Measurements from ENCODE around the gene MUC2. TPM values are rescaled to one million over a fixed set of nuclear protein-coding genes. Genes with fewer than 3 reads are reported as not detected.
A peak's percentile ranks its signal among the peaks of the same experiment; 100 is the strongest.

MUC2 gene
- not detected for total RNA-seq
- long read RNA-seq: 0 reads

DNA sequence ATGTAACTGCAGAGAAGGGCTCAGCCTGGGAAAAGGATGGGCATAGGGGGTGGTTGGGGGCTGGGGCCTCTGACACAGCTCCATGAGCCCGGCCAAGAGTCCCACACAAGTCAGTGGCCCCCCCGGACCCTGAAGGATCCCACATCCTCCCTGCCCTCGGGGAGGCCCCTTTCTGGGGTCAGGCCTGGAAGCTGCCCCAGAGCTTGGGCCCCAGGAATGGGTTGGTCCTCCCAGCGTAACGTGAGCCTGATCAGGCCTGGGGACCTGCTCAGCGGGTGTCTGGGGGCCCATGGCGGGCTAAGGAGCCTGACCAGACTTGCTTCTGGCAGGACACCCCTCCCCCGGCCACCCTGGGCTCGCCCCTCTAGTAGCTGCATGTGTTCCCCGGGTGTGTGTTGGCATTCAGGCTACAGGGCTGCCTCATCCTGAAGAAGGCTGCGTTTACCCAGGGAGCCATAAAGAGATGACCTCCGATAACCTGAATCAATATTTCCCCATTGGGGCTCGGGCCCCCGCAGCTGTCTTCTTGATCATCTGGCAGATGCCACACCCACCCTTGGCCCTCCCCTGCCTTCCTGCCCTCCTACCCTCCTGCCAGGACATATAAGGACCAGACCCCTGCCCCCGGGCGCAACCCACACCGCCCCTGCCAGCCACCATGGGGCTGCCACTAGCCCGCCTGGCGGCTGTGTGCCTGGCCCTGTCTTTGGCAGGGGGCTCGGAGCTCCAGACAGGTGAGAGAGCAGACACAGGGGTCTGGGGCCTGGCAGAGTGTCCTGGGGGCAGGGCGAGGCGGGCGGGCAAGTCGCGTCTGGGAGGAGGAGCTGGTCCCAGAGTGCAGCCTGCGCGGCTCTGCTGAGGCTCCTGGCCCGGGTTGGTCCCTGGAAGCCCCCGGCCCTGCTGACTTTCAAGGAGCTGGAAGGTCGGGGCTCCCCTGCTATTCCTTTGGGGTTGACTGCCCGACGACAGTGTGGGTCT is at the start of gene MUC2:
MUC2 (plus strand) TSS at position 631 of the 978 bp plus-strand sequence.
- Histone ChIP-seq H3K9me3 (no peaks in the 10 kb centered on the region), H3K4me1 (peaks cover 17% of the 10 kb centered on the region), H3K27me3 (no peaks in the 10 kb centered on the region), H3K4me3 (no peak within 1 kb of the TSS), H3K36me3 (no peaks in the 10 kb centered on the region), H3K27ac (no peak within 1 kb of the TSS)
- no peak for ATAC-seq
- TF ChIP-seq, protein P1, sequence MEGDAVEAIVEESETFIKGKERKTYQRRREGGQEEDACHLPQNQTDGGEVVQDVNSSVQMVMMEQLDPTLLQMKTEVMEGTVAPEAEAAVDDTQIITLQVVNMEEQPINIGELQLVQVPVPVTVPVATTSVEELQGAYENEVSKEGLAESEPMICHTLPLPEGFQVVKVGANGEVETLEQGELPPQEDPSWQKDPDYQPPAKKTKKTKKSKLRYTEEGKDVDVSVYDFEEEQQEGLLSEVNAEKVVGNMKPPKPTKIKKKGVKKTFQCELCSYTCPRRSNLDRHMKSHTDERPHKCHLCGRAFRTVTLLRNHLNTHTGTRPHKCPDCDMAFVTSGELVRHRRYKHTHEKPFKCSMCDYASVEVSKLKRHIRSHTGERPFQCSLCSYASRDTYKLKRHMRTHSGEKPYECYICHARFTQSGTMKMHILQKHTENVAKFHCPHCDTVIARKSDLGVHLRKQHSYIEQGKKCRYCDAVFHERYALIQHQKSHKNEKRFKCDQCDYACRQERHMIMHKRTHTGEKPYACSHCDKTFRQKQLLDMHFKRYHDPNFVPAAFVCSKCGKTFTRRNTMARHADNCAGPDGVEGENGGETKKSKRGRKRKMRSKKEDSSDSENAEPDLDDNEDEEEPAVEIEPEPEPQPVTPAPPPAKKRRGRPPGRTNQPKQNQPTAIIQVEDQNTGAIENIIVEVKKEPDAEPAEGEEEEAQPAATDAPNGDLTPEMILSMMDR (IDR thresholded peaks at IDR 0.05): no peak
- peak; percentile 62 for DNase-seq
- intact Hi-C loops (cut with DNase I): no loop called here

- H3K27ac ChIP-seq: no peak overlapping the region
- H3K4me1 ChIP-seq: no peaks in the 10 kb centered on the region
- no peak overlapping the region for H3K4me3 ChIP-seq
- intact Hi-C loops (cut with DNase I): no loop called here
- TF ChIP-seq, protein P1 (IDR thresholded peaks at IDR 0.05): no peak
- DNase-seq (no peak), ATAC-seq (no peak)
- no peaks in the 10 kb centered on the region for H3K36me3 ChIP-seq
- H3K27me3 ChIP-seq: no peaks in the 10 kb centered on the region
- H3K9me3 ChIP-seq: no peaks in the 10 kb centered on the region
Observed at GRCh38 chr11:1025410-1026162, 49.1 kb upstream of the MUC2 start.

DNA sequence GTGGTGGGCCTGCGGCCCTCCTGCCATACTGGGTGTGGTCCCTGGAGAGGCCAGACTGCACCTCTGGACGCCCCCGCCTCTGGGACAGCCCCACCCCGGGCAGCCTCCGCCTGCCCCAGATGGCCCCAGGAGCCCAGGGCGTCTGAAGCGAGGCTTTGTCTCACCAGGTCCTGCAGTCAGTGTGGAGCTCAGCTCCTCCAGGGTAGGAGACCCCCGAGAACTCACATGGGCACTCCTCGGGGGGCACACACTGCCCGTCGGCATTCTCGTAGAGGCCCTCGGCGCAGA is 48.6 kb upstream of the MUC2 start:
- DNase-seq: no peak
- H3K9me3 ChIP-seq: no peaks in the 10 kb centered on the region
- intact Hi-C loops (cut with DNase I): no loop called here

DNA sequence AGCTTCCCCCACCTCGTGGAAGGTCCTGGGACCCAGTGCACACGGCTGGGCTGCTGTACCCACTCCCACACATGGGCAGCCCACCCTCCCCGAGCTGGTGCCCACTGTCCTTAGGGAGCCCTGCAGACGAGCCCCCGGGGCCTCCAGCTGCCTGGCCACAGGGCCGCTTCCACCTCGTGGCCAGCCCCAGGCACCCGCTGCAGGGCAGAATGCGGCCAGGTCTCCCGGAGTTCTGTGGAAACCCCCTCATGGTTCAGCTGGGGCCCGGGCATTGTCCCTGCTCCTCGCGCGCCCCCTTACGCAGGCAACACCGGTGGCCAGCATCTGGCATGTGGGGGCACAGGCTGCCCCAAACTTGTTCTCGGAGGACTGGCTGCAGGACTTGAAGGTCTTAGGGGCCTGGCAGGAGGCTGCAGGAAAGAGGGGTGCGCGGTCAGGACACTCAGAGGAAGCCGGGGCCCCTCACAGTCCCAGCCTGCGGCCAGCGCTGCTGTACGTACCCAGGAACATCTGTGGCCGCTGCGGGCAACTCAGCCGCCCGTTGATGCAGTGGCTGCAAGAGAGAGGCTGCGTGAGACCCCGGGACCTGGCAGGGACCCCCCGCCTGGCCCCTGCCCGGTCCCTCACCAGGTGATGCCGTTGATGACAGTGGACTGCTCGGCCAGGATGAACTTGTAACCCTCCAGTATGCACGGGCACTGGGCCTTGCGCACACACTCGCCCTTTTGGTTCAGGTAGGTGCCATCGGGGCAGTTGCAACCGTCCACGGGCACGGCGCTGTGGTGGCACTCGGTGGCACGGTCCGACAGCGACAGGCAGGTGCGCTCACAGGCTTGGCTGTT is 47.8 kb upstream of the MUC2 start:
- Histone ChIP-seq H3K36me3 (no peaks in the 10 kb centered on the region), H3K4me3 (no peak overlapping the region), H3K4me1 (no peaks in the 10 kb centered on the region), H3K27ac (no peak overlapping the region), H3K27me3 (no peaks in the 10 kb centered on the region), H3K9me3 (no peaks in the 10 kb centered on the region)
- TF ChIP-seq, protein P1 (IDR thresholded peaks at IDR 0.05): no peak
- intact Hi-C loops (cut with DNase I): no loop called here
- no peak for ATAC-seq
- DNase-seq: no peak

More for the DNA sequence above, 48.6 kb upstream of the MUC2 start:
- H3K27ac ChIP-seq: no peak overlapping the region
- H3K4me1 ChIP-seq: no peaks in the 10 kb centered on the region
- ATAC-seq: no peak
- H3K36me3 ChIP-seq: no peaks in the 10 kb centered on the region
- H3K4me3 ChIP-seq: no peak overlapping the region
- H3K27me3 ChIP-seq: no peaks in the 10 kb centered on the region
- TF ChIP-seq, protein P1 (IDR thresholded peaks at IDR 0.05): no peak

DNA sequence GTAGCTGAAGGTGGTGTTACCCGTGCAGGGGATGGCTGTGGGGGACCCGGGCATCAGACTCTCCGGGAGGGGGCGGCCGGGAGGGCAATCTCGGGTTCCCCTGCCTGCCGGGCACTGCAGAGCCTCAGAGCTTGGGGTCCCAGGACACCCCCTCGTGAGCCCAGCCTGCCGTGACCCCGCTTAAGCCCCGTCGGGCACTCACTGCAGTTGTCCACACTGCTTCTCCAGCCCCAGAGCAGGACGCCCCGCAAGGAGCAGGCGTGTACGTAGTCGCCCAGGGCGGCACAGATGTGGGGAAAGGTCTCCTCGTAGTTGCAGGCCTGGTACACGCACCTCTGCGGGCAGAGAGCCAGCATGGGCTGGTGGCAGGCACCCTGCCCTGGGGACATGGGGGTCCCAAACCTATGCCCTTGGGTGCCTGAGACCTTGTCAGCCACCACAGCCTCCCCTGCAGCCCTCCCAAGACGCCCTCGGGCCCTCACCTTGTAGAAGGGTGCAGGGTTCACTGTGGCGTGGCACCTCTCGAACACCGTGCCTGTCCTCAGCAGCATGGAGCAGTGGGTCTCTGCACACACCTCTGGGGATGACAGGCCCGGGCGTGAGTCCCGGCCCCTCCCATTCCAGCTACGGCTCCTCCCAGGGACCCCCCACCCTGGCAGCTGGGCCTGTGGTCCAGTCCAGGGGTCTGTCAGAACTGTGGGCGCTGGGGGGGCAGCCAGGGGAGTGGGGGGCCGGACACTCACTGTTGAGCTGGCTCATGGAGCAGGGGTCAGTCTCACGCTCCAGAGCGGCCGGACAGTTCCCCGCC is 47.0 kb upstream of the MUC2 start:
- no peaks in the 10 kb centered on the region for H3K36me3 ChIP-seq
- H3K9me3 ChIP-seq: no peaks in the 10 kb centered on the region
- no peaks in the 10 kb centered on the region for H3K4me1 ChIP-seq
- TF ChIP-seq, protein P1 (IDR thresholded peaks at IDR 0.05): no peak
- H3K27ac ChIP-seq: no peak overlapping the region
- intact Hi-C loops (cut with DNase I): no loop called here
- H3K27me3 ChIP-seq: no peaks in the 10 kb centered on the region
- no peak overlapping the region for H3K4me3 ChIP-seq
- DNase-seq (no peak), ATAC-seq (no peak)
